CD14-positive monocyte (primary cell): Measurements from ENCODE around the gene NAPSA. TPM values are rescaled to one million over a fixed set of nuclear protein-coding genes. Genes with fewer than 3 reads are reported as not detected.

Experiments used
- DNase-seq, 3 donors: peaks; one replicate each; pipeline ENCODE4 v3.0.0-alpha.2; 2011 to 2022
- H2AFZ ChIP-seq: 2 replicates; pipeline ENCODE4 v1.6.0; 2012; ENCODE audit warnings: mild to moderate bottlenecking, low read depth, low read length, inconsistent platforms; ENCODE audit not compliant: insufficient read depth, poor library complexity, severe bottlenecking
- H3K27ac ChIP-seq, 2 donors: 1 replicate in 1 of 2; 2 replicates in 1 of 2; pipeline ENCODE4 v1.5.1; 2012 to 2013; ENCODE audit warnings: low read length in 2 of 2, control low read depth in 1 of 2, inconsistent platforms in 1 of 2, low read depth in 1 of 2, mild to moderate bottlenecking in 1 of 2
- H3K27me3 ChIP-seq, 2 donors: one replicate each; pipeline versions ENCODE4 v1.6.0 to v1.6.1; 2011 to 2013; ENCODE audit warnings: low read length in 2 of 2; ENCODE audit not compliant: control insufficient read depth in 2 of 2, insufficient read depth in 2 of 2
- H3K36me3 ChIP-seq, 2 donors: replicated peaks in 1 of 2; 1 replicate in 1 of 2; 2 replicates in 1 of 2; pipeline versions ENCODE4 v1.5.1 to v1.6.1; 2012 to 2013; ENCODE audit warnings: low read length in 2 of 2, control low read depth in 1 of 2, inconsistent platforms in 1 of 2, mild to moderate bottlenecking in 1 of 2; ENCODE audit not compliant: insufficient read depth in 2 of 2, control insufficient read depth in 1 of 2
- H3K4me1 ChIP-seq, 2 donors: 1 replicate in 1 of 2; 2 replicates in 1 of 2; pipeline versions ENCODE4 v1.5.1 to v1.6.1; 2012 to 2013; ENCODE audit warnings: low read length in 2 of 2, control low read depth in 1 of 2, inconsistent platforms in 1 of 2, mild to moderate bottlenecking in 1 of 2, moderate library complexity in 1 of 2; ENCODE audit not compliant: insufficient read depth in 2 of 2, control insufficient read depth in 1 of 2
- H3K4me2 ChIP-seq: replicated peaks from 2 replicates; pipeline ENCODE3; 2012; ENCODE audit warnings: low read length, moderate library complexity, mild to moderate bottlenecking; ENCODE audit not compliant: poor library complexity, severe bottlenecking; ENCODE audit errors: extremely low read depth
- H3K4me3 ChIP-seq, 3 experiments: fragments of 200-600 bp in 1 of 3; sonication (generic) in 1 of 3; replicated peaks in 1 of 3; 1 replicate in 2 of 3; 2 replicates in 1 of 3; pipeline ENCODE4 v1.5.1; 2011 to 2013; ENCODE audit warnings: low read length in 3 of 3, mild to moderate bottlenecking in 3 of 3, control low read depth in 2 of 3, low read depth in 2 of 3, inconsistent platforms in 1 of 3, moderate library complexity in 1 of 3
- H3K79me2 ChIP-seq: 2 replicates; pipeline ENCODE4 v1.6.0; 2012; ENCODE audit warnings: mild to moderate bottlenecking, control low read depth, inconsistent platforms, low read length, moderate library complexity; ENCODE audit not compliant: insufficient read depth
- H3K9ac ChIP-seq: 2 replicates; pipeline ENCODE4 v1.6.0; 2017; ENCODE audit warnings: low read length, mild to moderate bottlenecking; ENCODE audit not compliant: insufficient read depth, poor library complexity, severe bottlenecking
- H3K9me3 ChIP-seq, 2 donors: replicated peaks in 1 of 2; 1 replicate in 1 of 2; 2 replicates in 1 of 2; pipeline versions ENCODE4 v1.5.1 to v1.6.1; 2012 to 2013; ENCODE audit warnings: low read length in 2 of 2, control low read depth in 1 of 2; ENCODE audit not compliant: control insufficient read depth in 1 of 2, insufficient read depth in 1 of 2
- H4K20me1 ChIP-seq: 2 replicates; pipeline ENCODE4 v1.6.0; 2012; ENCODE audit warnings: mild to moderate bottlenecking, low read length, control low read depth, moderate library complexity; ENCODE audit not compliant: insufficient read depth
- H3K27ac Mint-ChIP-seq, 7 donors: one replicate each; pipeline ENCODE4 v1.8.0; 2020; ENCODE audit warnings: mild to moderate bottlenecking in 7 of 7, mixed read lengths in 7 of 7, moderate library complexity in 6 of 7, inconsistent platforms in 2 of 7
- H3K27me3 Mint-ChIP-seq, 3 donors: one replicate each; pipeline ENCODE4 v1.8.0; 2021 to 2022; ENCODE audit warnings: low read depth in 3 of 3, mild to moderate bottlenecking in 3 of 3, mixed read lengths in 3 of 3, moderate library complexity in 3 of 3, inconsistent platforms in 1 of 3
- H3K36me3 Mint-ChIP-seq, 2 donors: one replicate each; pipeline ENCODE4 v1.8.0; 2020; ENCODE audit warnings: mixed read lengths in 2 of 2, inconsistent platforms in 1 of 2, mild to moderate bottlenecking in 1 of 2
- H3K4me1 Mint-ChIP-seq: one replicate; pipeline ENCODE4 v1.8.0; 2020; ENCODE audit warnings: mild to moderate bottlenecking, mixed read lengths
- H3K4me3 Mint-ChIP-seq, 2 donors: one replicate each; pipeline ENCODE4 v1.8.0; 2020; ENCODE audit warnings: mild to moderate bottlenecking in 2 of 2, mixed read lengths in 2 of 2, moderate library complexity in 1 of 2
- H3K9me3 Mint-ChIP-seq, 7 donors: one replicate each; pipeline ENCODE4 v1.8.0; 2020 to 2022; ENCODE audit warnings: mixed read lengths in 7 of 7, mild to moderate bottlenecking in 6 of 7, moderate library complexity in 6 of 7, inconsistent platforms in 2 of 7
- CTCF ChIP-seq: fragments of 200-600 bp; IDR thresholded peaks from one replicate; pipeline ENCODE4 v1.8.0; 2022; ENCODE audit warnings: antibody characterized with exemption, mild to moderate bottlenecking
- WGBS: methylation state at CpG from one replicate; pipeline ENCODE4 v1.1.5; 2013; ENCODE audit warnings: missing lambda C conversion rate; ENCODE audit not compliant: insufficient coverage; 5-methylcytosine and 5-hydroxymethylcytosine counted together
- intact Hi-C, 2 donors: fragments of 100-400 bp; cut with micrococcal nuclease; formaldehyde crosslinking; loops; one replicate each; pipeline versions ENCODE4 v1.15.0 to v1.15.1; 2023
- polyA plus RNA-seq, 3 donors: library from polyadenylated mRNA; depleted of rRNA in 1 of 3; unstranded in 2 of 3; stranded (reverse) in 1 of 3; fragments of 300-500 nt in 2 of 3; fragments of >200 nt in 1 of 3; fragmentation: Illumina TruSeq in 2 of 3; gene quantifications; 1 replicate in 2 of 3; 2 replicates in 1 of 3; pipeline ENCODE4 v1.2.3, GENCODE V29; 2012 to 2021

The NAPSA gene
- polyA plus RNA-seq, 3 donors: 0.27 to 1.3 (median 0.52) TPM

GRCh38 chr19:50333235-50333736 lies 32.2 kb downstream of the NAPSA start:
- no peaks in the 10 kb centered on the region for H3K9me3 ChIP-seq
- H3K27ac ChIP-seq: peak overlapping the region; percentile 64 to 67
- 0% methylated on average over 19 of the region's 34 CpGs for WGBS
- Mint-ChIP-seq H3K27ac (peak overlapping the region; percentile 88 to 95 (median 91)), H3K27me3 (peaks cover 6 to 17% (median 15%) of the 10 kb centered on the region in 3 donors), H3K4me1 (peaks cover 72% of the 10 kb centered on the region), H3K9me3 (peaks cover 0 to 18% (median 12%) of the 10 kb centered on the region in 7 donors), H3K36me3 (peaks cover 34 to 46% of the 10 kb centered on the region in 2 donors), H3K4me3 (peak overlapping the region; percentile 84 to 96)
- H3K4me3 ChIP-seq: peak overlapping the region; percentile 29 to 83 (median 47)
- H3K27me3 ChIP-seq: no peaks in the 10 kb centered on the region
- H3K36me3 ChIP-seq: peaks cover 36 to 40% of the 10 kb centered on the region in 2 donors
- peak overlapping the region; percentile 83 for H3K4me2 ChIP-seq
- intact Hi-C loops: no loop called here
- H3K79me2 ChIP-seq: peaks cover 29% of the 10 kb centered on the region
- TF ChIP-seq CTCF: no peak
- H4K20me1 ChIP-seq: peaks cover 45% of the 10 kb centered on the region
- no peak overlapping the region for H3K9ac ChIP-seq
- DNase-seq: peak; percentile 86 to 88 (median 86)
- peak overlapping the region; percentile 33 for H2AFZ ChIP-seq
- H3K4me1 ChIP-seq: peaks cover 73 to 85% of the 10 kb centered on the region in 2 donors

- Histone ChIP-seq H3K27me3 (peaks cover 4 to 5% of the 10 kb centered on the region in 2 donors), H2AFZ (no peak overlapping the region), H3K27ac (peak overlapping the region; percentile 64 to 67), H3K4me3 (peak overlapping the region; percentile 19 to 83 (median 47)), H3K9me3 (peaks cover 0 to 3% of the 10 kb centered on the region in 2 donors), H3K9ac (peak overlapping the region; percentile 59), H3K4me1 (peaks cover 70 to 85% of the 10 kb centered on the region in 2 donors), H3K79me2 (peaks cover 21% of the 10 kb centered on the region), H3K4me2 (peak overlapping the region; percentile 83), H4K20me1 (peaks cover 43% of the 10 kb centered on the region), H3K36me3 (peaks cover 29 to 32% of the 10 kb centered on the region in 2 donors)
- intact Hi-C loops: loop anchor here in 1 of 2 donors (1.0 kb wide), 1 partner anchor 9 kb away; no protein-coding TSS in a partner anchor
- Mint-ChIP-seq H3K27me3 (peaks cover 14 to 22% (median 19%) of the 10 kb centered on the region in 3 donors), H3K4me3 (peak overlapping the region; percentile 84 to 96), H3K4me1 (peaks cover 74% of the 10 kb centered on the region), H3K9me3 (peaks cover 2 to 23% (median 17%) of the 10 kb centered on the region in 7 donors), H3K36me3 (peaks cover 33 to 40% of the 10 kb centered on the region in 2 donors), H3K27ac (peak overlapping the region; percentile 88 to 95 (median 92))
- DNase-seq: peak in 2 of 3 donors; percentile 47 to 61
- WGBS: 0% methylated on average over 7 of the region's 20 CpGs
- TF ChIP-seq CTCF: no peak
Observed at GRCh38 chr19:50332244-50333038, 33.0 kb downstream of the NAPSA start.
